BJ (cell line): Measurements from ENCODE around the gene TRPT1. TPM values are rescaled to one million over a fixed set of nuclear protein-coding genes. Genes with fewer than 3 reads are reported as not detected.
A peak's percentile ranks its signal among the peaks of the same experiment; 100 is the strongest.

Source experiments
- CTCF ChIA-PET: fragments of 350-600 bp; formaldehyde crosslinking; extraction: SDS; loops from one replicate; lab custom pipeline; 2021; ENCODE audit warnings: antibody characterized with exemption, inconsistent platforms; lab: Yijun Ruan, JAX
- POLR2A ChIA-PET: fragments of 300-600 bp; sonication (Branson Sonifier 250); formaldehyde crosslinking; extraction: SDS; loops from one replicate; lab custom pipeline; 2021; ENCODE audit warnings: antibody characterized with exemption; lab: Charles Lee
- DNase-seq: peaks from one replicate; pipeline ENCODE4 v3.0.0-alpha.2; 2011; ENCODE audit warnings: low read depth
- H3K27me3 ChIP-seq: 2 replicates; pipeline ENCODE4 v1.6.0; 2011; ENCODE audit warnings: low read length; ENCODE audit not compliant: control insufficient read depth, insufficient read depth
- H3K36me3 ChIP-seq: 2 replicates; pipeline ENCODE4 v1.5.1; 2011; ENCODE audit warnings: low read length; ENCODE audit not compliant: control insufficient read depth, insufficient read depth
- H3K4me3 ChIP-seq: 2 replicates; pipeline ENCODE4 v1.5.1; 2011; ENCODE audit warnings: low read depth, mild to moderate bottlenecking, control low read depth, low read length
- polyA plus RNA-seq: library from polyadenylated mRNA; depleted of rRNA; stranded (reverse); fragments of >200 nt; gene quantifications from 2 replicates; pipeline ENCODE4 v1.2.3, GENCODE V29; 2011
- TF ChIP-seq, protein P1 (sequence below): IDR thresholded peaks from 2 replicates; pipeline ENCODE4 v1.5.1; 2011; ENCODE audit warnings: low read depth, mild to moderate bottlenecking, control low read depth, inconsistent platforms, low read length, moderate library complexity; ENCODE audit not compliant: insufficient read depth

Gene TRPT1
- polyA plus RNA-seq, 1 experiment = 53.1 TPM

- no peak overlapping the region for H3K4me3 ChIP-seq
- no peaks in the 10 kb centered on the region for H3K27me3 ChIP-seq
- peaks cover 11% of the 10 kb centered on the region for H3K36me3 ChIP-seq
- no peak for DNase-seq
- TF ChIP-seq, protein P1, sequence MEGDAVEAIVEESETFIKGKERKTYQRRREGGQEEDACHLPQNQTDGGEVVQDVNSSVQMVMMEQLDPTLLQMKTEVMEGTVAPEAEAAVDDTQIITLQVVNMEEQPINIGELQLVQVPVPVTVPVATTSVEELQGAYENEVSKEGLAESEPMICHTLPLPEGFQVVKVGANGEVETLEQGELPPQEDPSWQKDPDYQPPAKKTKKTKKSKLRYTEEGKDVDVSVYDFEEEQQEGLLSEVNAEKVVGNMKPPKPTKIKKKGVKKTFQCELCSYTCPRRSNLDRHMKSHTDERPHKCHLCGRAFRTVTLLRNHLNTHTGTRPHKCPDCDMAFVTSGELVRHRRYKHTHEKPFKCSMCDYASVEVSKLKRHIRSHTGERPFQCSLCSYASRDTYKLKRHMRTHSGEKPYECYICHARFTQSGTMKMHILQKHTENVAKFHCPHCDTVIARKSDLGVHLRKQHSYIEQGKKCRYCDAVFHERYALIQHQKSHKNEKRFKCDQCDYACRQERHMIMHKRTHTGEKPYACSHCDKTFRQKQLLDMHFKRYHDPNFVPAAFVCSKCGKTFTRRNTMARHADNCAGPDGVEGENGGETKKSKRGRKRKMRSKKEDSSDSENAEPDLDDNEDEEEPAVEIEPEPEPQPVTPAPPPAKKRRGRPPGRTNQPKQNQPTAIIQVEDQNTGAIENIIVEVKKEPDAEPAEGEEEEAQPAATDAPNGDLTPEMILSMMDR = no peak
- CTCF ChIA-PET = interaction anchor here (1.0 to 2.0 kb wide), 5 partner anchors 11 to 111 kb away, joined by 3 to 10 read pairs (median 5); no protein-coding TSS in a partner anchor
- POLR2A ChIA-PET = interaction anchor here (1.1 kb wide), 1 partner anchor 59 kb away, joined by 3 read pairs; the partner anchor contains the start of gene STIP1
Observed at GRCh38 chr11:64244107-64244506, 18.1 kb upstream of the TRPT1 start.

DNA sequence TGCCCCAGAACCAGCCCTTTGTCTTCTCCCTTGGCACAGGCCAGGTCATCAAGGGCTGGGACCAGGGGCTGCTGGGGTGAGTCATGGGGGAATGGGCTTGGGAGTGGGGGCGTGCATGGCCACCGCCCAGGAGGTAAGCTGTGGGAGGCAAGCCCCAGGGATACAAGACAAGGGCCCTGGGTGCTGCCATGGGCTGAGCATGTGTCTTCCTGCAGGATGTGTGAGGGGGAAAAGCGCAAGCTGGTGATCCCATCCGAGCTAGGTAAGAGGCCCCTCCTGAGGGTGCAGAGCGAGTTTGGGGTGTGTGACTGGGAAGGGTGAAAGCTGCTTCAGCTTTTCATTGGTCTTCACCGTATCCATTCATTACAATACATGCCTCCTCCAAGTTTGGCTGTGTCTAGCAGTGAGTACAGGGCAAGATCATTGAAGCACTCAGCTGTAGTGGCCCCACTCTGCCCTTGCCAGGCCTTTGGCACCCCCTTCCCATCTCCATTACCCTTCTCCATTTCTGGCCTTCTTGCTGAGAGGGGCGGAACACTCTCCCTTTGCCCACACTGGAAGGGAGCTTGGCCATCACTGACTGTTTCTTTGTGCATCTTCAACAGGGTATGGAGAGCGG is 17.4 kb upstream of the TRPT1 start:
- H3K27me3 ChIP-seq = no peaks in the 10 kb centered on the region
- POLR2A ChIA-PET = interaction anchor here (0.5 to 1.1 kb wide), 2 partner anchors 13 to 58 kb away, joined by 3 read pairs; partner anchors contain the start of gene STIP1
- H3K36me3 ChIP-seq = peaks cover 14% of the 10 kb centered on the region
- TF ChIP-seq, protein P1 = no peak
- no peak overlapping the region for H3K4me3 ChIP-seq
- CTCF ChIA-PET = interaction anchor here (1.2 to 2.0 kb wide), 5 partner anchors 8 to 61 kb away, joined by 3 to 10 read pairs (median 5); partner anchors contain the start of gene PLCB3
- DNase-seq = no peak

DNA sequence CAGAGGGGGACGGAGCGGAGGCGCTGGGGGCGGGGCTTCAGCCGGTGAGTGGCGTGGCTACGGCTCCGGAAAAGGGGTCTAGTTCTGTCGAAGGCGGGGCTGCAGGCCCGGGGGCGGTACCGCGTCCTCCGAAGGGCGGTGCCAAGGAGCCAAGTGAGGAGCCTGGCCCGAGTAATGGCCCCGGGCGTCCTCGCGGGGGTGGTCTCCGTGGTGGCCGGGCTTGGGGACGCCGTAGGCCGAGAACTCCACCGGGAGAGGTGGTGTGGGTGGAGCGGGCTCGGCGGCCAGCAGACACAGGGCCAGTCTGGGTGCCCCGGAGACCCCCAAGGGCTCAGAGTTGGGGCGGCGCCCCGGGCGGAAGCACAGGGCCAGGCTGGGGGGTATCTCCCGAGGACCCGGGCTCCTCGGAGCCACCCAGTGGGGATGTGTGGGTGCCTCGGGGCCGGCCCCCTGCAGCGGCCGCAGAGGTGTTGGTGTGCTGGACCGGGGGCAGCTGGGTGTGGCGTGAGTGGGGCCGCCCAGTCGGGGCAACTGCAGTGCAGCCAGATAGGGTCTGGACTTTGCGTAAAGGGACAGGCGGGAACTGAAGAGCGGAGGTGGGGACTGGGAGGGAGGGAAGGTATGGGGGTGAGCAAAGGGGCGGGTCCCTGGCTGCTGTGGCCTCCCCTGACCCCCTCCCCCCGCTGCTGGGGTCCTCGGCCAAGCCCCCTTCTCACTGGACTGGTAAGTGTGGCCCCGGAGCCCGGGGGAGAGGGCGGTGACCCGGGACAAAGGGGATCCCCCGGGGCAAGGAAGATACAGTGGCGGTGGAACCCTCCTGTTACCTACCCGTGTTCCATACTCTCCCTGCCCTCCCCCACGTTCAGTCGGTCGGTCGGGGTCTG is 15.7 kb upstream of the TRPT1 start:
- CTCF ChIA-PET = interaction anchor here (0.9 to 1.6 kb wide), 5 partner anchors 10 to 37 kb away, joined by 3 to 10 read pairs (median 8); partner anchors contain the start of gene PLCB3
- TF ChIP-seq, protein P1 = no peak; the same call in 1 of the 2 replicates
- no peak for DNase-seq
- Histone ChIP-seq H3K4me3 (peak overlapping the region; percentile 93), H3K27me3 (no peaks in the 10 kb centered on the region), H3K36me3 (peaks cover 16% of the 10 kb centered on the region)
- POLR2A ChIA-PET = interaction anchor here (0.7 to 1.3 kb wide), 4 partner anchors 10 to 76 kb away, joined by 3 to 8 read pairs (median 4); partner anchors contain the start of genes DNAJC4, NUDT22 and PRDX5

- ChIA-PET POLR2A (interaction anchor here (0.7 to 1.3 kb wide), 4 partner anchors 9 to 77 kb away, joined by 3 to 8 read pairs (median 4); partner anchors contain the start of genes DNAJC4, NUDT22 and PRDX5), CTCF (interaction anchor here (0.9 to 1.6 kb wide), 4 partner anchors 10 to 36 kb away, joined by 3 to 8 read pairs (median 6); partner anchors contain the start of gene PLCB3)
- Histone ChIP-seq H3K4me3 (peak overlapping the region; percentile 93), H3K36me3 (peaks cover 16% of the 10 kb centered on the region), H3K27me3 (no peaks in the 10 kb centered on the region)
- DNase-seq = peak; percentile 91
- TF ChIP-seq, protein P1 = no peak
Observed at GRCh38 chr11:64241241-64241490, 15.2 kb upstream of the TRPT1 start.
